ENCODE measurements around the gene CD2AP.

DNA sequence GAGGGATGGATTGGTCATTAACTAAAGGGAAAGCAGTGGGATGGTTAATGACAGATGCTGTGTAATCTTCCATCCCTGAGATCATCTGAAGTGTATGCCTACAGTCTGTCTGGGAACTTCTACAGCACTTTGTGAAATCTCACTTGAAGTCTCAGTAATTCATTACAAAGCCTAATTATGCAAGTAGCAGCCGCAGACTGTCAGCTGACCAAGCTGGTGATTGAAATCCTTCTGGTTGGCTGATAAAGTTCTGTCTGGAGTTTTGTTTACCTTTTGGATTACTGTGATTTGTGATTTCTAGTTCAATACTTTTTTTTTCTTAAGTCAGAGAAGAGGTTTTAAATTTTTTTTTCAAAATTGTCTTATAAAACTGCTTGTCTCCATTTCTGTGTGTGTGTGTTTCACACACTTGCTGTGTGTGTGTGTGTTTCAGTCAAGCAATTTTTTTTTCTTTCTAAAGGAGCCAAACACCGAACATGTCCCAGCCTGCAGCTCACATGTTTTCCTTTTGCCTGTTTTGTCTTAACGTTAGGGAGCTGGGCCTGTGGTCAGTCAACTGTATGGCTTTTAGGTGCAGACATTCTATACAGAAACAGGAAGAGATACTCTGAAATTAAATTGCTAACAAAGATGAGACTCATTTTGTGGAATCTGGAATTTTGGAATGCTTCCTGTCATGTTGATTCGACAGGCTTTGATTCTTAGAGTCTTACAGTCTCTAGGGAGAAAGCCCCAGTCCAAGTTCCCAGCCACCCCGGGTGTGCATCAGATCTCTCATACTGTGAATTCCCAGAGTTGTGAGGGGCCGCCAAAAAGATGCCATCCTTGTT is 192.3 kb downstream of the CD2AP start:
- TF ChIP-seq, protein P1, sequence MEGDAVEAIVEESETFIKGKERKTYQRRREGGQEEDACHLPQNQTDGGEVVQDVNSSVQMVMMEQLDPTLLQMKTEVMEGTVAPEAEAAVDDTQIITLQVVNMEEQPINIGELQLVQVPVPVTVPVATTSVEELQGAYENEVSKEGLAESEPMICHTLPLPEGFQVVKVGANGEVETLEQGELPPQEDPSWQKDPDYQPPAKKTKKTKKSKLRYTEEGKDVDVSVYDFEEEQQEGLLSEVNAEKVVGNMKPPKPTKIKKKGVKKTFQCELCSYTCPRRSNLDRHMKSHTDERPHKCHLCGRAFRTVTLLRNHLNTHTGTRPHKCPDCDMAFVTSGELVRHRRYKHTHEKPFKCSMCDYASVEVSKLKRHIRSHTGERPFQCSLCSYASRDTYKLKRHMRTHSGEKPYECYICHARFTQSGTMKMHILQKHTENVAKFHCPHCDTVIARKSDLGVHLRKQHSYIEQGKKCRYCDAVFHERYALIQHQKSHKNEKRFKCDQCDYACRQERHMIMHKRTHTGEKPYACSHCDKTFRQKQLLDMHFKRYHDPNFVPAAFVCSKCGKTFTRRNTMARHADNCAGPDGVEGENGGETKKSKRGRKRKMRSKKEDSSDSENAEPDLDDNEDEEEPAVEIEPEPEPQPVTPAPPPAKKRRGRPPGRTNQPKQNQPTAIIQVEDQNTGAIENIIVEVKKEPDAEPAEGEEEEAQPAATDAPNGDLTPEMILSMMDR (IDR thresholded peaks at IDR 0.05; ENCODE audit: low read depth, low read length, missing input control), result no peak
- TF ChIP-seq, protein P2, sequence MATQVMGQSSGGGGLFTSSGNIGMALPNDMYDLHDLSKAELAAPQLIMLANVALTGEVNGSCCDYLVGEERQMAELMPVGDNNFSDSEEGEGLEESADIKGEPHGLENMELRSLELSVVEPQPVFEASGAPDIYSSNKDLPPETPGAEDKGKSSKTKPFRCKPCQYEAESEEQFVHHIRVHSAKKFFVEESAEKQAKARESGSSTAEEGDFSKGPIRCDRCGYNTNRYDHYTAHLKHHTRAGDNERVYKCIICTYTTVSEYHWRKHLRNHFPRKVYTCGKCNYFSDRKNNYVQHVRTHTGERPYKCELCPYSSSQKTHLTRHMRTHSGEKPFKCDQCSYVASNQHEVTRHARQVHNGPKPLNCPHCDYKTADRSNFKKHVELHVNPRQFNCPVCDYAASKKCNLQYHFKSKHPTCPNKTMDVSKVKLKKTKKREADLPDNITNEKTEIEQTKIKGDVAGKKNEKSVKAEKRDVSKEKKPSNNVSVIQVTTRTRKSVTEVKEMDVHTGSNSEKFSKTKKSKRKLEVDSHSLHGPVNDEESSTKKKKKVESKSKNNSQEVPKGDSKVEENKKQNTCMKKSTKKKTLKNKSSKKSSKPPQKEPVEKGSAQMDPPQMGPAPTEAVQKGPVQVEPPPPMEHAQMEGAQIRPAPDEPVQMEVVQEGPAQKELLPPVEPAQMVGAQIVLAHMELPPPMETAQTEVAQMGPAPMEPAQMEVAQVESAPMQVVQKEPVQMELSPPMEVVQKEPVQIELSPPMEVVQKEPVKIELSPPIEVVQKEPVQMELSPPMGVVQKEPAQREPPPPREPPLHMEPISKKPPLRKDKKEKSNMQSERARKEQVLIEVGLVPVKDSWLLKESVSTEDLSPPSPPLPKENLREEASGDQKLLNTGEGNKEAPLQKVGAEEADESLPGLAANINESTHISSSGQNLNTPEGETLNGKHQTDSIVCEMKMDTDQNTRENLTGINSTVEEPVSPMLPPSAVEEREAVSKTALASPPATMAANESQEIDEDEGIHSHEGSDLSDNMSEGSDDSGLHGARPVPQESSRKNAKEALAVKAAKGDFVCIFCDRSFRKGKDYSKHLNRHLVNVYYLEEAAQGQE (IDR thresholded peaks at IDR 0.05), result no peak
- TF ChIP-seq FOXA1 (IDR thresholded peaks at IDR 0.05) (no peak), HNF4G (IDR thresholded peaks at IDR 0.05) (no peak), GABPA (IDR thresholded peaks at IDR 0.05 in 1 of 2, conservative IDR thresholded peaks at IDR 0.05 in 1 of 2) (no peak), RAD21 (IDR thresholded peaks at IDR 0.05) (no peak), SP1 (IDR thresholded peaks at IDR 0.05) (no peak)
- TF ChIP-seq, protein P3, sequence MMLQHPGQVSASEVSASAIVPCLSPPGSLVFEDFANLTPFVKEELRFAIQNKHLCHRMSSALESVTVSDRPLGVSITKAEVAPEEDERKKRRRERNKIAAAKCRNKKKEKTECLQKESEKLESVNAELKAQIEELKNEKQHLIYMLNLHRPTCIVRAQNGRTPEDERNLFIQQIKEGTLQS (IDR thresholded peaks at IDR 0.05), result no peak

Data from liver (tissue), 3 donors.